Astrocyte (in vitro differentiated cells and primary cell): ENCODE results near the gene GRB2. TPM values are rescaled to one million over a fixed set of nuclear protein-coding genes. Genes with fewer than 3 reads are reported as not detected.

Experiments used
- DNase-seq: peaks from one replicate; pipeline ENCODE4 v3.0.0-alpha.2; 2010; ENCODE audit warnings: low read depth
- FAIRE-seq: peaks from 2 replicates; lab custom pipeline; 2011; peaks lifted over from hg19 to GRCh38; lab: Jason Lieb, UNC
- H2AFZ ChIP-seq: 2 replicates; pipeline ENCODE4 v1.6.0; 2012; ENCODE audit warnings: low read depth, low read length, inconsistent platforms
- H3K27ac ChIP-seq: 2 replicates; pipeline ENCODE4 v1.5.1; 2011; ENCODE audit warnings: low read depth, low read length, inconsistent platforms
- H3K27me3 ChIP-seq: 2 replicates; pipeline ENCODE4 v1.6.0; 2011; ENCODE audit warnings: low read length, inconsistent platforms; ENCODE audit not compliant: insufficient read depth
- H3K36me3 ChIP-seq: 2 replicates; pipeline ENCODE4 v1.5.1; 2011; ENCODE audit warnings: low read length, inconsistent platforms; ENCODE audit not compliant: insufficient read depth
- H3K4me1 ChIP-seq: 2 replicates; pipeline ENCODE4 v1.5.1; 2011; ENCODE audit warnings: low read length, inconsistent platforms; ENCODE audit not compliant: insufficient read depth
- H3K4me2 ChIP-seq: 2 replicates; pipeline ENCODE4 v1.6.0; 2012; ENCODE audit warnings: low read length, inconsistent platforms
- H3K4me3 ChIP-seq: 2 replicates; pipeline ENCODE4 v1.5.1; 2011; ENCODE audit warnings: low read depth, mild to moderate bottlenecking, low read length, inconsistent platforms; ENCODE audit not compliant: insufficient read depth
- H3K79me2 ChIP-seq: 2 replicates; pipeline ENCODE4 v1.6.0; 2012; ENCODE audit warnings: mild to moderate bottlenecking, low read length, inconsistent platforms; ENCODE audit not compliant: insufficient read depth
- H3K9ac ChIP-seq: 2 replicates; pipeline ENCODE4 v1.6.0; 2012; ENCODE audit warnings: mild to moderate bottlenecking, low read length, inconsistent platforms
- H3K9me3 ChIP-seq: 2 replicates; pipeline ENCODE4 v1.5.1; 2012; ENCODE audit warnings: low read depth, mild to moderate bottlenecking, low read length, inconsistent platforms; ENCODE audit not compliant: insufficient read depth
- H4K20me1 ChIP-seq: 2 replicates; pipeline ENCODE4 v1.6.0; 2012; ENCODE audit warnings: low read length, inconsistent platforms; ENCODE audit not compliant: insufficient read depth
- H3K27ac Mint-ChIP-seq: one replicate; pipeline ENCODE4 v1.8.0; 2021; ENCODE audit warnings: mild to moderate bottlenecking, mixed read lengths; ENCODE audit not compliant: unreplicated experiment
- H3K27me3 Mint-ChIP-seq: one replicate; pipeline ENCODE4 v1.8.0; 2021; ENCODE audit warnings: low read depth, mixed read lengths; ENCODE audit not compliant: unreplicated experiment
- H3K36me3 Mint-ChIP-seq: one replicate; pipeline ENCODE4 v1.8.0; 2021; ENCODE audit warnings: low read depth, mixed read lengths; ENCODE audit not compliant: unreplicated experiment
- H3K4me1 Mint-ChIP-seq: one replicate; pipeline ENCODE4 v1.8.0; 2021; ENCODE audit warnings: low read depth, mixed read lengths; ENCODE audit not compliant: unreplicated experiment
- H3K4me3 Mint-ChIP-seq: one replicate; pipeline ENCODE4 v1.8.0; 2021; ENCODE audit warnings: mild to moderate bottlenecking, moderate library complexity, mixed read lengths; ENCODE audit not compliant: unreplicated experiment
- H3K9me3 Mint-ChIP-seq: one replicate; pipeline ENCODE4 v1.8.0; 2021; ENCODE audit warnings: mild to moderate bottlenecking, mixed read lengths; ENCODE audit not compliant: unreplicated experiment
- CTCF ChIP-seq: IDR thresholded peaks from 2 replicates; pipeline ENCODE4 v1.5.1; 2011; ENCODE audit warnings: low read depth, mild to moderate bottlenecking, inconsistent platforms, low read length, moderate library complexity; ENCODE audit not compliant: insufficient read depth
- EZH2 ChIP-seq: IDR thresholded peaks from 2 replicates; pipeline ENCODE4 v1.6.1; 2012; ENCODE audit warnings: mild to moderate bottlenecking, low read length, inconsistent platforms; ENCODE audit not compliant: insufficient read depth
- total RNA-seq: library from RNA; stranded (reverse); gene quantifications from 2 replicates; pipeline ENCODE4 v1.2.1, GENCODE V29; 2021

GRB2 gene
- total RNA-seq, 1 donor from 2014 or later, result 168 TPM

DNA sequence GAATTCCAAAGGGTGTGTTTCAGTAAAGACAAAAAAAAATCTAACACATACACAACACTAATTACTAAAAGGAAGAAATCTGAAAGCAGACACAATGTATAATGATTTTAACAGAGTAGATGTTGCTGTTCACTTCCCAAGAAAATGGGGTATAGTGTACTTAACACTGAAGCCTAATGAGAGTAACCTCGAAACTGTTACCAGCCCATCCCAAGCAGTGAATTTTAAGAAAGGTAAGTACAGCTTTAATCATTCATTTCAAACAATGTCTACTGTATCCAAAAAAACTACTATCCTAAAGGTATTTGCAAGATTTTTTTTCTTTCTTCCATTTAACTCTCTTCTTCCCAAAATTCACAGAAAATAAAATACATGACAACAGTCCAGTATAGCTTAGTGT is 8.3 kb downstream of the GRB2 start:
- H3K9ac ChIP-seq, result no peak overlapping the region
- peak overlapping the region; percentile 20 for H3K4me3 Mint-ChIP-seq

GRCh38 chr17:75396796-75397195 is 8.7 kb downstream of the GRB2 start:
- H3K4me3 ChIP-seq, result no peak overlapping the region
- no peak overlapping the region for H3K9ac ChIP-seq
- peaks cover 75% of the 10 kb centered on the region for H4K20me1 ChIP-seq
- H3K27me3 ChIP-seq, result no peaks in the 10 kb centered on the region
- H3K4me1 ChIP-seq, result peaks cover 21% of the 10 kb centered on the region
- H3K36me3 ChIP-seq, result no peaks in the 10 kb centered on the region
- peaks cover 23% of the 10 kb centered on the region for H3K4me1 Mint-ChIP-seq
- no peak overlapping the region for H2AFZ ChIP-seq
- H3K9me3 Mint-ChIP-seq, result no peaks in the 10 kb centered on the region
- H3K27ac ChIP-seq, result no peak overlapping the region
- DNase-seq (no peak), FAIRE-seq (no peak)
- no peak overlapping the region for H3K4me2 ChIP-seq
- peaks cover 95% of the 10 kb centered on the region for H3K79me2 ChIP-seq
- H3K4me3 Mint-ChIP-seq, result no peak overlapping the region
- no peaks in the 10 kb centered on the region for H3K9me3 ChIP-seq
- H3K27me3 Mint-ChIP-seq, result no peaks in the 10 kb centered on the region
- H3K27ac Mint-ChIP-seq, result no peak overlapping the region
- peaks cover 1% of the 10 kb centered on the region for H3K36me3 Mint-ChIP-seq
- TF ChIP-seq CTCF (no peak), EZH2 (no peak)

More for the DNA sequence above, 8.3 kb downstream of the GRB2 start:
- Mint-ChIP-seq H3K9me3 (no peaks in the 10 kb centered on the region), H3K27ac (no peak overlapping the region), H3K27me3 (no peaks in the 10 kb centered on the region), H3K4me1 (peaks cover 23% of the 10 kb centered on the region), H3K36me3 (peaks cover 1% of the 10 kb centered on the region)
- Histone ChIP-seq H3K27me3 (no peaks in the 10 kb centered on the region), H3K27ac (no peak overlapping the region), H4K20me1 (peaks cover 75% of the 10 kb centered on the region), H3K79me2 (peaks cover 95% of the 10 kb centered on the region), H3K36me3 (no peaks in the 10 kb centered on the region), H2AFZ (no peak overlapping the region), H3K4me2 (no peak overlapping the region), H3K4me3 (no peak overlapping the region), H3K9me3 (no peaks in the 10 kb centered on the region), H3K4me1 (peaks cover 16% of the 10 kb centered on the region)
- FAIRE-seq (no peak), DNase-seq (no peak)
- TF ChIP-seq EZH2 (no peak), CTCF (no peak)

DNA sequence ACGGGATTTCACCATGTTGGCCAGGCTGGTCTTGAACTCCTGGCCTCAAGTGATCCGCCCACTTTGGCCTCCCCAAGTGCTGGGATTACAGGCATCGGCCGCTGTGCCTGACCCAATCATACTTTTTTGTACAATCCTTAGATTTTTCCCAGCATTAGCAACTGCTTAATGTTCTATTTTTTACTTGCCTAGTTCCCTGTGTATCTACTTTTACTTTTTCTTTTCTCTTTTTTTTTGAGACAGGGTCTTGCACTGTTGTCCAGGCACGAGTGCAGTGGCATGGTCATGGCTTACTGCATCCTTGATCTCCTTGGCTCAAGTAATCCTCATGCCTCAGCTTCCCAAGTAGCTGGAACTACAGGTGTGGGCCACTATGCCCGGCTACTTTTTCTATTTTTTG is 9.5 kb downstream of the GRB2 start:
- Histone ChIP-seq H3K27ac (no peak overlapping the region), H3K27me3 (no peaks in the 10 kb centered on the region), H3K4me3 (no peak overlapping the region), H2AFZ (no peak overlapping the region), H3K36me3 (no peaks in the 10 kb centered on the region), H3K4me1 (peaks cover 25% of the 10 kb centered on the region), H3K9ac (no peak overlapping the region), H4K20me1 (peaks cover 73% of the 10 kb centered on the region), H3K4me2 (no peak overlapping the region), H3K9me3 (no peaks in the 10 kb centered on the region), H3K79me2 (peaks cover 96% of the 10 kb centered on the region)
- Mint-ChIP-seq H3K27me3 (no peaks in the 10 kb centered on the region), H3K27ac (no peak overlapping the region), H3K36me3 (peaks cover 2% of the 10 kb centered on the region), H3K4me1 (peaks cover 25% of the 10 kb centered on the region), H3K4me3 (peak overlapping the region; percentile 73), H3K9me3 (no peaks in the 10 kb centered on the region)
- TF ChIP-seq EZH2 (no peak), CTCF (no peak)
- no peak for FAIRE-seq
- DNase-seq, result no peak
